ENCODE data around the gene LRRC8C.
"Not testable (repeated sequence)": the region's sequence is repeated elsewhere in the genome, so short reads cannot be mapped to it uniquely, and the experiment has no call there.

The LRRC8C gene

DNA sequence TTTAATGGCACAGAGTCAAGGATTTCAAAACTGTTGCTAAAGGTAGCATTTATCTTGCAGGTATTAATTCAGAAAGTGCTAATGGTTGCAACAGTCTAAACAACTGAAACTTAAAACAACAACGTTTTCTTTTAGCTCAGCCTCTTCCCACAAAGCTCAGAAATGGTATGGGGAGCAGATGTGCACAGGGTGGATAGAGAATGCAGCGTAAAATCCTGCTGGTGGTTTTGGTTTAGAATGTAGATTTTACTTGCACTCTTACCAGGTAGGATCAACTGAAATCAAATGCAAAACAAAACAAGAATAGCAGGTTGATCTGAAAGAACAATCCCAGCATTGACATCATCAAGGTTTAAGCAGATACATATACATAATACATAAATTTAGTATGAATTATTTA is 3.8 kb upstream of the LRRC8C start:
- in situ Hi-C loops (cut with HindIII; ENCODE audit: low pct_ligation_motif_present, low pct_unique_long_range_greater_than_20kb, low sequenced_read_pairs), result no loop called here
- DNase-seq, result no peak

DNA sequence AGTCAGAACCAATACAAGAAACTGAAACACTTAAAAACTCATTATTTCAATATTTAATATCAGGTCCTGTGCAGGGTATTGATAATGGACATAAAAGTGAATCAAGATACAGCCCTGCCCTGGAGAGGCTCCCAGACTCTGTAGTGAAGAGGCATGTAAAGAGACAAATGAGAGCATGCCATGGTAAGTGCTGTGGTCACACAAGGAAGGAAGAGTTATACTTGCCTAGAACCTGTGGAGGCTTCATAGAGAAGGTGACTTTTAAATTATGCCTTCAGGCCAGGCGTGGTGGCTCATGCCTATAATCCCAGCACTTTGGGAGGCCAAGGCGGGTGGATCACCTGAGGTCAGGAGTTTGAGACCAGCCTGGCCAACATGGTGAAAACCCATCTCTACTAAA is 3.3 kb upstream of the LRRC8C start:
- DNase-seq; in situ Hi-C loops (cut with HindIII; ENCODE audit: low pct_ligation_motif_present, low pct_unique_long_range_greater_than_20kb, low sequenced_read_pairs): not testable (repeated sequence)

DNA sequence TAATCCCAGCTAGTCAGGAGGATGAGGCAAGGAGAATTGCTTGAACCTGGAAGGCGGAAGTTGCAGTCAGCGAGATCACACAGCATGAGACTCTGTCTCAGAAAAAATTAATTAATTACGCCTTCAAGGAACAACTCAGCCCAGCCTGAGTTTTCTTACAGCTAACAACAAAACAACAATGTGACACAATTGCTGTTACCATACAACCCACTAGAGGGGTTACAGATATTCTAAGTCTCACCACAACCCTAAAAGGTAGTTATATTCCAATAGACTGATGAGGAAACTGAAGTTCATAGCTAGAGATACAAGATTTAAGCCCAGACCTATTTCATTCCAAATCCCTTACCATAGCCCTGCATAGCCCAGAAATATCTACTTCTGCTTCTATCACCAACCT is 2.9 kb upstream of the LRRC8C start:
- in situ Hi-C loops (cut with HindIII; ENCODE audit: low pct_ligation_motif_present, low pct_unique_long_range_greater_than_20kb, low sequenced_read_pairs), result no loop called here
- no peak for DNase-seq

DNA sequence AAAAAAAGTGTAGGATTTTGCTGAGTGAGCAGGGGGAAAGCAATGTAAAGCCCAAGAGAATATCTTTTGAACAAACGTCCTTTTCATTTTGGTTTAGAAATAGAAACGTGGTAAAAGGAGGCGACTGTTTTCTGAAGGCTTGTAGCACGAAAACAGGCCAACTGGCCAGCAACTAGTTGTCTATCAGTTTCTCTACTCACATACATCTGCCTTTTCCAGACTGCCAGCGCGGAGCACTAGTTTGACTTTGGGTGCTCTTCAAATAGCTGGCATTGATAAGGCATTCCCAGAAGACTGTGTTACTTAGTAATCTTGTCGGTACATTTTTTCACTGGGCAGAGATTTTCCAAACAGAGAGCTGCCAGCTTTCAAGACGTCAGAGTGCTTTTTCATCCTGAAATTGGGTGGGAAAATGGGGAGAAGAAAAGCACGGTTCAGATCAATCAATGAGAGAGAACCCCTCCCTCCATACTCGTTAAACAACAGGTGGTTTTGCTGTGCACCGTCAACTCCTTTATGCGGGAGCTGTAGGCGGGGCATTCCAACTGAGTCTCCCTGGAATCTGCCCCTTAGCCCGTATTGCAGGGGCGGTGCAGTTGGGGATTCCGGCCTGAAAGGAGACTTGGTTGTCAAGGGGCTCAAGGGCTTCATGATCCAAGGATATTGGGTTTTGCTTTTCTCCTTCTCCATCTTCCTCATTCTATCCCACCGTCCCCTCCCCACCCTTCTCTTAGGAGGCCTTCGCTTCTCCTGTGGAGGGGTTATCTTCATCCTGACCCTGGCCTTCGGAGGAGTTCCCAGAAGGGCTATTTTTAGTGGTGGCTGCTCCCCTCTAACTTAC is 884 bp upstream of the LRRC8C start:
- in situ Hi-C loops (cut with HindIII; ENCODE audit: low pct_ligation_motif_present, low pct_unique_long_range_greater_than_20kb, low sequenced_read_pairs), result no loop called here
- peak; percentile 6 for DNase-seq

DNA sequence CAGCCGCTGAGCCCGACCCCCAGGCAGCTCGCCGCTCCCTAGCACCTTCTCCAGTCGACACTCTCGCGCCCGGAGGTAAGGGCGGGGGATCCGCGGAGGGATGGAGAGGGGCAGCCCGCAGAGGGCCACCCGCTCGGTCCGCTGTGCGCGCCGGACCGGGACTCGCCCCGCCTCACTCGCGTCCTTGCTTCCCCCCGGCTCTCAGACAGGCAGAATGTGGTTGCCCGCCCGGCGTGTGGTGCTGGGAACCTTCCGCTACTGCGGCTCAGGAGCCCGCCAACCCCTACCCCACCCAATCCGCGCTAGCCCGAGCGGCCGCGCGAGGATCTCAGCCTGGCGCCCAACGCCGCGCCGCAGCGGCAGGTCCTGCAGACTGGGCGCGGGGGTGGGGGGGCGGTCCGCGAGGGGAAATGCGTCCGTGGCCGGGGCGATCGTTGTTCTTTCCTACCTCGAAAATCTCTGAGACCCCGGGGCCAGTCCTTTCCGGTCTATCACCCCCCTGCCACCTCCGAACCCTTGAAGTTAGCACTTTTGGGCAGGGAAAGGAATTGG is 404 bp downstream of the LRRC8C start:
- in situ Hi-C loops (cut with HindIII; ENCODE audit: low pct_ligation_motif_present, low pct_unique_long_range_greater_than_20kb, low sequenced_read_pairs), result no loop called here
- DNase-seq, result peak; percentile 53

DNA sequence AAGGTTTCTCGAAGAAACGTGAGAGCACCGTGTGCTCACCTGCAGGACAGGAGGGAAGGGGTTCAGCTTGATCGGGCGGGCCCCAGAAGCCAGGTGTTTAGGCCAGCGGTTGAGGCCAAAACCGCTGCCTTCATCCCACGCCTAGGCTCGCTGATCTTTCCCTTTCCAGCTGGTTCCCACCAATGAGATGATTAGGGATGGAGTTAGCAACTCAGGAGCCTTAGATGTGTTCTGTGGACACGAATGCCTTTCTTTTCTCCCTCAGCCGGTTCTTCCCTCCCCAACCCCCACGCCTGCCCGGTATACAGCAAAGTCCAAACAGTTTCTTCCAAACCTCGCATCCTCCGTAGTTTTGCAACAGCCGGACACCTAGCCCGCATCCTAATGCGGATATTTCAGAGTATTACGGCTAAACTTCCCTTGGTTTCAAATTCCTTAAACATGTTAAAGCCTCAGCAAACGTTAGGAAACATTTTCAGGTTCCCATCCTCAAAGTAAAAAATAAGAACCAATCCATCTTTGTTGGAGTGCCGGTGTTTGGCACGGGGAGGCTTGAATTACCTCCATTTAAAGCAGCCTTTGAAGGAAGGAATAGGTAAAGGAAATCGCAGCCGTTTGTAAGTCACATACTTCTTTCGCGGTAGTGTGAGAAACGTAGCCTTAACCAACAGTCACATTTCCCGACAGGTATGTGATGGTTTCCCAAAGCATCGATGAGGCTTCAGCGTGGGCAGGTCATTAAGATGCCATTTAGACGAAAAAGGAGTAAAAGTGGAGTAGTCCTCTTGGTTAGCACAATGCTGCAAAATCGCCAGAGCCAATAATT is 1.1 kb downstream of the LRRC8C start:
- DNase-seq, result peak; percentile 12
- in situ Hi-C loops (cut with HindIII; ENCODE audit: low pct_ligation_motif_present, low pct_unique_long_range_greater_than_20kb, low sequenced_read_pairs), result no loop called here

DNA sequence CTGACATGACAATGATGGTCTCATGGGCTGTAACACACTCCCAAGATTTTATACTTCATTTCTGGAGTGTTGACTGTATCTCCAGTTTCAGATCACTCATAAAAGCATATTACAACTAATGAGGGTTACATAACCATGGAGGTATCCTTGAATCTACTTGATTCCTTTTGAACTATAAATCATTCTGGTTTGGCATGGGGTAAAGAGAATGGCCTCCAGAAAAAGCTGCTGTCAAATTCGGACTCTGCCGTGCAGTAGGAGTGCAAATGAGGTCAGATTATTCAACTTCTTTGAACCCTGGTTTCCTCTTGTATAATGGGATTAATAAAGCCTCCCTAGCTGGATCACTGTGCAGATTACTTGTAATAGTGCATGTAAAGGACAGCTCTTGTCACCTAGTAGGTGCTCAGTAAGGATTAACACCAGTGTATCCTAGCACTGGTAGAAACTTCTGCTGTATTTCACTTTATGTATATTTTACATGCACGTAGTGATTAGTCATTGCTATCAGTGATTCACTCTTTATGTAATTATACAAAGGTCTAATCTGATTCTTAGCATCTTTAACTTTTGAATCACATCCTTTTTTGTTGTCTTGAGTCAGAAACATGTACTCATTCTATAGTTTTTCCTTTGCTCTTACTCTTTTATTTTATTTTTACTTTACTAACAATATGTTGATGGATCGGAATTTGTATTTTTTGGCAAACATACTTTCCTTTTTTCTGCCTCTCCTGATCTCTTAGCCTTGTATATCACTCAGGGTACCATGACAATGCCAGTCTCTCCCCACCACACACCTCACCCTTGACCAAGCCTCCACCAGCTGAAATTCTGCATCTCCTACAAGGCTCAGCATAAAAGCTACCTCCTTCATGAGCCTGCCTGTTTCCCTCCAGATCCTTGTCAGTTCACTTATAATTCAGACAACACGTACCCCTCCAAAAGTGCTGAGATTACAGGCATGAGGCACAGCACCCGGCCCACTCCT is 3.2 kb downstream of the LRRC8C start:
- in situ Hi-C loops (cut with HindIII; ENCODE audit: low pct_ligation_motif_present, low pct_unique_long_range_greater_than_20kb, low sequenced_read_pairs), result no loop called here
- DNase-seq, result no peak

DNA sequence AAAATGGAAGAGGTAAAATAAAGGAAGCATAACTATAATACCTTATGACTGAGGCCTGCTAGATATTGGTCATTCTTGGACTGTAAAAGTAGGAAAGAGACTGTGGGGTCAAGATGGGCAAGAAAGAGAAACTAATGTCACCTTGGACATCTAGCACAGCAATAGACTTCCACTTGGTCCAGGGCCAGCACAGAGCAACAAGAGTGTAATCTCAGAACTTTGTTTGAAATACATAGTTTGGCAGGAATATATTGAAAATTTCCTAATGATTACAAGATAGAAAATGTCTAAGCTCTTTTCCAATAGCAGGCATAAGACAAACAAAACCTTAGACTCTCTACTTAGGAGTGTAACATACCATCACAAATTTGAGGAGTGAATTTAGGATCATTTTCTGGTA is 4.6 kb downstream of the LRRC8C start:
- in situ Hi-C loops (cut with HindIII; ENCODE audit: low pct_ligation_motif_present, low pct_unique_long_range_greater_than_20kb, low sequenced_read_pairs), result no loop called here
- no peak for DNase-seq

DNA sequence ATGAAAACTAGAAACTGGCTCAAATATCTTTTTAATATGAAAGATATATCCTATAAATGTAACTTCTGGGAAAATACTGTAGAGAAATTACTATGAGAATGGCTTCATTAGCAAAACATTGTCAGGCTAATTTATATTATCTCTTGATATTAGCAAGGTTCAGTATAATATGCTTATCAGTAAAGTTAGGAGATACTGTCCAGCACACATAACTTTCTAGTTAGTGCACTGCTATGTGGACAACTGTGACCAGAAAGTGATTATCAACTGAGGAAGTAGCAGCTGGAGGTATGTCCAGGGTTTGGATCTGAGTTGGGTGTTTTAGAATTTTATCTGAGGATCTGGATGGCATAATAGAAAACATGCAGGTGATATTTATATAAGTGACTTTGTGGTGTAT is 7.5 kb downstream of the LRRC8C start:
- in situ Hi-C loops (cut with HindIII; ENCODE audit: low pct_ligation_motif_present, low pct_unique_long_range_greater_than_20kb, low sequenced_read_pairs), result no loop called here
- no peak for DNase-seq

DNA sequence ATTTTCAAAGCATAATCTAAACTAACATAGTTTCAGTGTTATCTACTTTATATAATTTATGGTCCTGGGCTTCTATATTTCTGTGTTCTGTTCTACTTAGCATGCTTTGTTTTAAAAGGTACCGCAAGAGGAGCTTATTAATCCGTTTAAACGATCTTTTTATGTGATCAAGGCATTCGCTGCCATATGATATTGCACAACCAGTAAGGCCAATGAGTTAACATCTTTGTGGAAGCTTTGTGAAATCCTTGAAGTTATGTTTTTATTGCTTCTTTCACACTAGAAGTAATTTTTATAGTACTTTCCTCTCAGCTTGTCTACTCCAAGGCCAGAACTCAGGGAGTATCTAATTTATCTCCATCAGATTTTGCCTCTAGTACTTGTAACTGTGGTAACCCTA is 8.9 kb downstream of the LRRC8C start:
- DNase-seq, result no peak
- in situ Hi-C loops (cut with HindIII; ENCODE audit: low pct_ligation_motif_present, low pct_unique_long_range_greater_than_20kb, low sequenced_read_pairs), result no loop called here

DNA sequence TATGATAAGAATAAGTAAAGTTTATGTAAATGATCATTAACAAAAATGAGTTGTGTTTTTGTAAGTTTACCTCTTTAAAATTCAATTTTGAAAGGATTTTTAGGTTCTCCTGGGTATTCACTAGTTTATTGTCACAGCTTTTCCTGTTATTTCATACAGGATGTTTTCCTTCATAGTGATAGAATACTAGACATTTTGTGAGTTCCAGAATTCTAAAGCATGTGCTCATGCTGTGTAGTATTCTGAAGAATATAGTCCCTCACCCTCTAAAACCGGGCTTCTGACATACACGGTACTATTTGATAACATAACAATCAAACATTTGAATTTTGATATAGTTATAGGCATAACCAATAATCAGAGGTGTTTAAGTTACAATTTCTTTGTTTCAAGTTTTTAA is 10.7 kb downstream of the LRRC8C start:
- DNase-seq, result no peak
- in situ Hi-C loops (cut with HindIII; ENCODE audit: low pct_ligation_motif_present, low pct_unique_long_range_greater_than_20kb, low sequenced_read_pairs), result no loop called here

DNA sequence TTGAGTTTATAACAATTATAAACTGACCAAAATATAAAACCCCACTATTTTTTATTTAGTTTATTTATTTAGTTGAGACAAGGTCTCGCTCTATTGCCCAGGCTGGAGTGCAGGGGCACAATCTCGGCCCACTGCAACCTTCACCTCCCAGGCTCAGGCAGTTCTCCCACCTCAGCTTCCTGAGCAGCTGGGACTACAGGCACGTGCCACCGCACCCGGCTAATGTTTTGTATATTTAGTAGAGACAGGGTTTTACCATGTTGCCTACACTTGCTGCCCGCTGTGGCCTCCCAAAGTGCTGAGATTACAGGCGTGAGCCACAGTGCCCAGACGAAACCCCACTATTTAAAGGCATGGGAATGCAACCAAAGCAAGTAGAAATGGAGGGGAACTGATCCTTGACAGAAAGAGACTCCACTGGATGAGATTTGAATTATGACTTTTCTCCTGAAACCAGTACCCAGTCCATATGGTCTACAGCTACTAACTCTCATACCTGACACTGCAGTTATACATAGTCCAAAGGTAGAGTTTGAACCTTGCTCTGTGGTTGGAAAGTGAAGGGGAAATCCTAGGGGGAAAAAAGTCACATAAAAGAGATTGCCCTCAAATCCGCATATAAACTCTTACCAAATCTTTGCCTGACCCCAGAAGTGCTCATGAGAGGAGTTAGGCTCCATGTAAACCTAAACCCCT is 11.3 kb downstream of the LRRC8C start:
- no peak for DNase-seq
- in situ Hi-C loops (cut with HindIII; ENCODE audit: low pct_ligation_motif_present, low pct_unique_long_range_greater_than_20kb, low sequenced_read_pairs), result no loop called here

DNA sequence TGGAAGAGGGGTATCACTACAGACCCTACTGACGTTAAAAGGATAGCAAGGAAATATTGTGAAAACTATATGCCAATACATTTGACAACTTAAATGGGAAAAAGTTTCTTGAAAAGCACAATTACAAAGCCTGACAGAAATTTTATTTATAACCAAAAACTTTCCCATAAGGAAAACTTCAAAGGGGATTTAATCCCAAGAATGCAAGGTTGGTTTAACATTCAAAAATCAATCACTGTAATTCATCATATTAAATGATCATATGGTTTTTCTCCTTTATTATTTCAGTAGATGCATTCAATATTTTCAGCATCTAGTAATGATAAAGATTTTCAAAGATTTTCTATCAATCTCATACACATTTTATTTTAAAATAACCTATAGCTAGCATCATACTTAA is 13.3 kb downstream of the LRRC8C start:
- in situ Hi-C loops (cut with HindIII; ENCODE audit: low pct_ligation_motif_present, low pct_unique_long_range_greater_than_20kb, low sequenced_read_pairs), result no loop called here
- no peak for DNase-seq

DNA sequence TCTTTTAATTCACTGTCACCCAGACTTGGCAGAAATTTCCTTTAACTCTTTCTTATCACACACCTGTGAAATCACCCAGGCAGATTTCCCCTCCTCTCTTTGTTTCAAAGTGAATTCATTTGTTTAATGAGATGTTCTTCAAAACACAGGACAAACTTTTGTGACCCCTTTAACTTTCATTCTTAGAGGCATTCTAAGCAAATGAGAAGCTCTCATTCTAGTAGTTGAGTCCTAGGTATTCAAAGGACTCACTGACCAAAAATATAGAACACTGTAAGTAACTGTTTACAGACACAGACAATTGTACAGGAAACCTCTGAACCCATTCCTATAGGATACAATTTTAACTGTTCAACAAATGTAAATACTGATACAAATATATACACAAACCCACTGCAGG is 16.9 kb downstream of the LRRC8C start:
- in situ Hi-C loops (cut with HindIII; ENCODE audit: low pct_ligation_motif_present, low pct_unique_long_range_greater_than_20kb, low sequenced_read_pairs), result no loop called here
- no peak for DNase-seq

DNA sequence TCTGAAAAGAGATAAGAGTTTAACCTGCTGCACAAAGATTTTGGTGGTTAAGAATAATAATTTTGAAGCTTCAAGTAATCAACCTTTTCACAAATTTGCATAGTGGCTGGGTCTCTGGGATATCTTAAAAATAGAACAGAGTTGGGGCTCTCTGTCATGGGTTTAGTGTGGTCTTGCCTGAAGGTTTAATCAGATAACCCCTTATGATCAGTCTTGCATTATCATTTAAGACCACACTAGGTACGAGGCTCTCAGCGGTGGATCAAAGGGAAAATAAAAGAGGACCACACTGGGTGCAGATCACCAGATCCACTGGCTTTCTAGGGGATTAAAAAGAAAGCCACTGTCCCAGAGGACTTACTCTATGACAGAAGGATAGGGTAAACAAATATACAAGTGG is 19.5 kb downstream of the LRRC8C start:
- no peak for DNase-seq
- in situ Hi-C loops (cut with HindIII; ENCODE audit: low pct_ligation_motif_present, low pct_unique_long_range_greater_than_20kb, low sequenced_read_pairs), result no loop called here

DNA sequence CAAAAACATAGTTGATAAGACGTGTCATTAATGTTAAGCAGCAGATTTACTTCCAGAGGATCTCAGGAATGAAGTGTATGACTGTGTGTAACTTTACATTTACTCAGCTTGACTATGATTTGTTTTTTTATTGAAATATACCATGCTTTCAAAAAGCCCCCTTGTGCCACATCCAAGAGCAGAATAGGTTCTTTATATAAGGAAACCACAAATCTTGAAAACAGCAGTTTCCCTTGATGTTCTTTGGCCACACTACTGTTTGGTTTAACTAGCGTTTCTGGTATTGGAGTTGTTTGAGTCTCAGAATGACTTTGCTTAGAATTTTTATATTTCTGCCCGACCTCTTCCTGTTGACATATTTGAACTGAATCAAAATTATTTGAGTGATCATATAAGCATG is 25.0 kb downstream of the LRRC8C start:
- in situ Hi-C loops (cut with HindIII; ENCODE audit: low pct_ligation_motif_present, low pct_unique_long_range_greater_than_20kb, low sequenced_read_pairs), result no loop called here
- no peak for DNase-seq

DNA sequence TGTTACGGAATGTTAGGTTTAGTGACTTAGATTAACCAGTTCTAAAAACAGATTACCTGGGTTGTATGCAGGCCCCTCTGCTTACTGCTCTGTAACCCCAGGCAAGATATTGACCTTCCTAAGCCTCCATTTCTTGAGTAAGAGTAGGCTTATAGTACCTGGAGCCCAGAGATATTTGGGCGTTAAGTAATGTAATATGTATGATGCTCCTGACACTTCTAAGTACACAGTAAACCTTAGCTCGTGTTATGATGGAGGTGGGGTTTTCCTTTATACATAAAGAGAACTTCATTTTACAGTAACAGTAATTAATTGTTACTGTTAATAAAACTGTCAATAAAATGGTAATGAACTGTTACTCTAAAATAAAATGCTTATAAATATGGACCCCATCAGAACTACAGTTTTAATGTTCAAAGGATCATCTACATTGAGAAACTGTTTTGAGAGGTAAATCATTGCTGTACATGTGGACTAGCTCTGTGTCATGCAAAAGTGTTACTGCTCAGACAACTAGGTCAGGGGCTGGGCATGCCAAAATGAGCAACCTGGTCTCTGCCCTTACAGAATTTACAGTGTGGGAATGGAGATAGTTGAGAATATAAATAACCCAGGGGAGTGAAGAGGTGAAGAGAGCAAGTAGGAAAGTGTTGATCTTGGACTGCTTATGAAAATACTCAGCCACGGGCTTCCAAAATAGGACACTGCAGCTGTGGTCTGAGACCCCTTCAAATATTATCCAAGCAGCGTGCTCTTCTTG is 26.6 kb downstream of the LRRC8C start:
- in situ Hi-C loops (cut with HindIII; ENCODE audit: low pct_ligation_motif_present, low pct_unique_long_range_greater_than_20kb, low sequenced_read_pairs), result no loop called here
- DNase-seq, result no peak

All from ACHN (cell line).